Measurements from ENCODE around the gene NPAS3. TPM values are rescaled to one million over a fixed set of nuclear protein-coding genes. Genes with fewer than 3 reads are reported as not detected.

NPAS3 gene
- total and polyA plus RNA-seq, 2 of the 13 experiments (the other 11 are each of a cell fraction or from before 2014, with no cell fraction given), result not detected

DNA sequence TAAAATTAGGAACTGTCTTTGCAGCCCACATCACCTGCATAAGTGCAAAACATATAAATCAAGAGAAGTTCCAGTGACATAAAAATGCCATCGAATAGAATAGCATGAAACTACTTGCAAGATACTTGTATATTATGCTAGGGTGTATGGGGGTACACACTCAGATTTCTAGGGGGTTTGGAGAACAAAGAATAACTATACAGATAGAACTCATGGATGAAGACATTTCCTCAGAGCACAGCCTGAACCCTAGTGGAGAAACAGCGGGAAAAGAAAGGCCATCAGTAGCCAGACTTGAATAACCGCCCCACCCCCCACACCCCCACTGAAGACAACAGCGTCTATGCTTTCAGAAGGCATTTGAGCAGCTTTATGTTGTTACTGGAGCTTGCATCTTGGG is 425.8 kb downstream of the NPAS3 start (continued):
- TF ChIP-seq GATAD1 (CRISPR knock-in tag; IDR thresholded peaks at IDR 0.05) (no peak), ZNF674 (CRISPR knock-in tag; IDR thresholded peaks at IDR 0.05; ENCODE audit: low read depth) (no peak)

GRCh38 chr14:33369041-33369440 is 430.4 kb downstream of the NPAS3 start:
- Histone ChIP-seq H4K20me1 (ENCODE audit: insufficient read depth, low read length) (no peaks in the 10 kb centered on the region), H3K4me2 (ENCODE audit: low read depth, low read length) (no peak overlapping the region), H3K4me1 (ENCODE audit: insufficient read depth, low read length) (no peaks in the 10 kb centered on the region), H3K4me3 (replicated peaks in 1 of 3; ENCODE audit: insufficient read depth in 1 of 3, low read depth in 2 of 3, low read length in 3 of 3) (no peak overlapping the region), H3K9ac (ENCODE audit: insufficient read depth, low read depth, low read length) (no peak overlapping the region), H3K9me3 (ENCODE audit: low read length) (no peaks in the 10 kb centered on the region), H3K27me3 (ENCODE audit: control insufficient read depth in 1 of 2, insufficient read depth in 2 of 2, low read length in 2 of 2) (no peaks in the 10 kb centered on the region), H2AFZ (ENCODE audit: low read length) (no peak overlapping the region), H3K79me2 (ENCODE audit: insufficient read depth, low read length) (no peaks in the 10 kb centered on the region), H3K36me3 (replicated peaks in 1 of 2; ENCODE audit: control insufficient read depth in 1 of 2, insufficient read depth in 2 of 2, low read length in 2 of 2) (no peaks in the 10 kb centered on the region), H3K27ac (ENCODE audit: extremely low read length, insufficient read depth, low read length) (no peak overlapping the region)
- CTCF ChIA-PET (ENCODE audit: low intra/inter-chr PET ratio, low total read pairs), result no interaction called here
- FAIRE-seq (no peak), DNase-seq (ENCODE audit: low spot score) (no peak), ATAC-seq (no peak)
- in situ Hi-C loops (cut with HindIII; ENCODE audit: extremely low pct_ligation_motif_present, low pct_unique_long_range_greater_than_20kb), result no loop called here
- intact Hi-C loops (cut with micrococcal nuclease; ENCODE audit: unreplicated experiment), result no loop called here
- WGBS (ENCODE audit: low lambda C conversion rate), result 2% methylated on average over 3 of the region's 3 CpGs
- POLR2A ChIA-PET, result no interaction called here
- no peak for TF ChIP-seq ZNF674 (CRISPR knock-in tag; IDR thresholded peaks at IDR 0.05; ENCODE audit: low read depth)
- no peak for TF ChIP-seq TRIM24 (CRISPR knock-in tag; IDR thresholded peaks at IDR 0.05)
- no TSS peak for BruUV-seq (replicated peaks)

DNA sequence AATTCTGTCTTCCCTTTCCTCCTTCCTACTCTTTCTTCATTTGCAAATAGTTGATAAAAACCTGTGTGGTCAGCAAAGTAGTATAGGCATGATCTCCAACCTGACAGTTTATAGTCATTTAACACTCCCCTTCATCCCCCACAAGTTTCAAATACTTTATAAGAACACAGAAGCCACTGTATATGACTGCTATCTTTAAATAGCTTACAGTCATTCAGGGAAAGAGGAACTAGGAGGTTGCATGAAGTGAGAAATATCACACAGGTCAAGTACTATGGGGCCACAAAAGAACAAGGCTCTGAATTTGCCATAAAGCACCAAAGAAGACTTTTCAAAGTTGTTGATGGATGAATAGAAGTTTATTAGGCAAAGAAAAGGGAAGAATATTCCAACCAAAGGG is 431.3 kb downstream of the NPAS3 start:
- Histone ChIP-seq H3K4me2 (ENCODE audit: low read depth, low read length) (no peak overlapping the region), H3K9ac (ENCODE audit: insufficient read depth, low read depth, low read length) (no peak overlapping the region), H3K4me3 (replicated peaks in 1 of 3; ENCODE audit: insufficient read depth in 1 of 3, low read depth in 2 of 3, low read length in 3 of 3) (no peak overlapping the region), H4K20me1 (ENCODE audit: insufficient read depth, low read length) (no peaks in the 10 kb centered on the region), H3K4me1 (ENCODE audit: insufficient read depth, low read length) (no peaks in the 10 kb centered on the region), H3K36me3 (replicated peaks in 1 of 2; ENCODE audit: control insufficient read depth in 1 of 2, insufficient read depth in 2 of 2, low read length in 2 of 2) (no peaks in the 10 kb centered on the region), H3K79me2 (ENCODE audit: insufficient read depth, low read length) (no peaks in the 10 kb centered on the region), H3K27ac (ENCODE audit: extremely low read length, insufficient read depth, low read length) (no peak overlapping the region), H2AFZ (ENCODE audit: low read length) (no peak overlapping the region), H3K27me3 (ENCODE audit: control insufficient read depth in 1 of 2, insufficient read depth in 2 of 2, low read length in 2 of 2) (no peaks in the 10 kb centered on the region), H3K9me3 (ENCODE audit: low read length) (no peaks in the 10 kb centered on the region)
- DNase-seq (ENCODE audit: low spot score) (no peak), FAIRE-seq (no peak), ATAC-seq (no peak)
- intact Hi-C loops (cut with micrococcal nuclease; ENCODE audit: unreplicated experiment) (loop anchor here (10.0 kb wide), 1 partner anchor 1115 kb away; no protein-coding TSS in a partner anchor), in situ Hi-C loops (cut with HindIII; ENCODE audit: extremely low pct_ligation_motif_present, low pct_unique_long_range_greater_than_20kb) (no loop called here)
- ChIA-PET CTCF (ENCODE audit: low intra/inter-chr PET ratio, low total read pairs) (no interaction called here), POLR2A (no interaction called here)
- BruUV-seq (replicated peaks), result no TSS peak
- no peak for TF ChIP-seq ZNF329 (CRISPR knock-in tag; IDR thresholded peaks at IDR 0.05; ENCODE audit: low read depth)
- no peak for TF ChIP-seq ADNP (CRISPR knock-in tag; IDR thresholded peaks at IDR 0.05)
- TF ChIP-seq IRX3 (CRISPR knock-in tag; IDR thresholded peaks at IDR 0.05; ENCODE audit: borderline replicate concordance, low read depth), result no peak
- no peak for TF ChIP-seq ZNF567 (CRISPR knock-in tag; IDR thresholded peaks at IDR 0.05; ENCODE audit: borderline replicate concordance)
- no peak for TF ChIP-seq NFATC3 (CRISPR knock-in tag; IDR thresholded peaks at IDR 0.05)
- no peak for TF ChIP-seq ZNF776 (CRISPR knock-in tag; IDR thresholded peaks at IDR 0.05)
- no peak for TF ChIP-seq KAT7 (CRISPR knock-in tag; IDR thresholded peaks at IDR 0.05; ENCODE audit: borderline replicate concordance)
- TF ChIP-seq MED13 (CRISPR knock-in tag; IDR thresholded peaks at IDR 0.05), result no peak
- TF ChIP-seq SMAD1 (CRISPR knock-in tag; IDR thresholded peaks at IDR 0.05; ENCODE audit: borderline replicate concordance, low read depth), result no peak
- TF ChIP-seq KLF9 (CRISPR knock-in tag; IDR thresholded peaks at IDR 0.05; ENCODE audit: low read depth), result no peak
- no peak for TF ChIP-seq HOXA3 (CRISPR knock-in tag; IDR thresholded peaks at IDR 0.05)
- TF ChIP-seq, protein P1, sequence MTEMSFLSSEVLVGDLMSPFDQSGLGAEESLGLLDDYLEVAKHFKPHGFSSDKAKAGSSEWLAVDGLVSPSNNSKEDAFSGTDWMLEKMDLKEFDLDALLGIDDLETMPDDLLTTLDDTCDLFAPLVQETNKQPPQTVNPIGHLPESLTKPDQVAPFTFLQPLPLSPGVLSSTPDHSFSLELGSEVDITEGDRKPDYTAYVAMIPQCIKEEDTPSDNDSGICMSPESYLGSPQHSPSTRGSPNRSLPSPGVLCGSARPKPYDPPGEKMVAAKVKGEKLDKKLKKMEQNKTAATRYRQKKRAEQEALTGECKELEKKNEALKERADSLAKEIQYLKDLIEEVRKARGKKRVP (CRISPR knock-in tag; IDR thresholded peaks at IDR 0.05), result no peak
- no peak for TF ChIP-seq SCMH1 (CRISPR knock-in tag; IDR thresholded peaks at IDR 0.05; ENCODE audit: borderline replicate concordance)
- no peak for TF ChIP-seq ZGPAT (CRISPR knock-in tag; IDR thresholded peaks at IDR 0.05)
- no peak for TF ChIP-seq EED (CRISPR knock-in tag; IDR thresholded peaks at IDR 0.05)

All from HepG2 (cell line).